Testis (tissue), 3 donors: ENCODE results near the gene MANBA. TPM values are rescaled to one million over a fixed set of nuclear protein-coding genes. Genes with fewer than 3 reads are reported as not detected.

Experiments
- DNase-seq: peaks from one replicate; pipeline ENCODE4 v3.0.0-alpha.2; 2019
- H3K27ac ChIP-seq, 2 donors: fragments of 200-600 bp; sonication (generic); one replicate each; pipeline ENCODE4 v1.5.1; 2019
- H3K27me3 ChIP-seq: fragments of 200-600 bp; sonication (generic); one replicate; pipeline ENCODE4 v1.5.1; 2019
- H3K36me3 ChIP-seq: fragments of 200-600 bp; sonication (generic); one replicate; pipeline ENCODE4 v1.5.1; 2017; ENCODE audit warnings: low read depth; ENCODE audit errors: missing control alignments
- H3K4me1 ChIP-seq: fragments of 200-600 bp; sonication (generic); one replicate; pipeline ENCODE4 v1.5.1; 2019
- H3K4me3 ChIP-seq, 2 donors: fragments of 200-600 bp; sonication (generic); one replicate each; pipeline ENCODE4 v1.5.1; 2017 to 2019
- H3K9me3 ChIP-seq: fragments of 200-600 bp; sonication (generic); one replicate; pipeline ENCODE4 v1.5.1; 2017
- POLR2A ChIP-seq: fragments of 450-650 bp; IDR thresholded peaks from one replicate; pipeline ENCODE4 v1.6.1; 2017; ENCODE audit warnings: antibody characterized with exemption, mild to moderate bottlenecking, moderate library complexity
- WGBS, 2 donors: methylation state at CpG; one replicate each; pipeline ENCODE4 v1.1.5; 2018; 5-methylcytosine and 5-hydroxymethylcytosine counted together
- intact Hi-C: fragments of 100-400 bp; cut with DNase I; formaldehyde crosslinking; loops from one replicate; pipeline ENCODE4 v1.15.1; 2023; ENCODE audit warnings: low total_unique reads
- polyA plus RNA-seq: library from polyadenylated mRNA; stranded (reverse); fragments of 350-450 nt; fragmentation: Illumina TruSeq; extraction: RNeasy Lipid Tissue Mini Kit (QIAGEN cat#74804); gene quantifications from one replicate; pipeline ENCODE4 v1.2.3, GENCODE V29; 2014; ENCODE audit warnings: low read depth, low replicate concordance; ENCODE audit not compliant: insufficient read depth
- total RNA-seq, 2 donors: library from RNA; depleted of rRNA; stranded (reverse); fragments of >200 nt; gene quantifications; one replicate each; pipeline ENCODE4 v1.2.3, GENCODE V29; 2016
- TF ChIP-seq, protein P1 (sequence below), 3 experiments: fragments of 450-650 bp in 2 of 3; fragments of 200-600 bp in 1 of 3; sonication (generic) in 1 of 3; IDR thresholded peaks; one replicate each; pipeline ENCODE4 v1.5.1; 2016 to 2019; ENCODE audit warnings: antibody characterized with exemption in 3 of 3, mild to moderate bottlenecking in 2 of 3, moderate library complexity in 1 of 3

MANBA gene
- total and polyA plus RNA-seq, 3 donors from 2014 or later, result 9.2 to 22.7 (median 13.6) TPM

- WGBS, 2 donors, result 81 to 82% methylated on average over 13 of the region's 13 CpGs
- intact Hi-C loops, result loop anchor here (10.0 kb wide), 2 partner anchors 175 to 385 kb away; partner anchors contain the start of gene SLC9B1
- Histone ChIP-seq H3K36me3 (no peaks in the 10 kb centered on the region), H3K9me3 (no peaks in the 10 kb centered on the region), H3K27me3 (no peaks in the 10 kb centered on the region), H3K4me3 (no peak overlapping the region), H3K27ac (no peak overlapping the region), H3K4me1 (no peaks in the 10 kb centered on the region)
- DNase-seq, result no peak
- TF ChIP-seq POLR2A, result no peak
- TF ChIP-seq, protein P1, sequence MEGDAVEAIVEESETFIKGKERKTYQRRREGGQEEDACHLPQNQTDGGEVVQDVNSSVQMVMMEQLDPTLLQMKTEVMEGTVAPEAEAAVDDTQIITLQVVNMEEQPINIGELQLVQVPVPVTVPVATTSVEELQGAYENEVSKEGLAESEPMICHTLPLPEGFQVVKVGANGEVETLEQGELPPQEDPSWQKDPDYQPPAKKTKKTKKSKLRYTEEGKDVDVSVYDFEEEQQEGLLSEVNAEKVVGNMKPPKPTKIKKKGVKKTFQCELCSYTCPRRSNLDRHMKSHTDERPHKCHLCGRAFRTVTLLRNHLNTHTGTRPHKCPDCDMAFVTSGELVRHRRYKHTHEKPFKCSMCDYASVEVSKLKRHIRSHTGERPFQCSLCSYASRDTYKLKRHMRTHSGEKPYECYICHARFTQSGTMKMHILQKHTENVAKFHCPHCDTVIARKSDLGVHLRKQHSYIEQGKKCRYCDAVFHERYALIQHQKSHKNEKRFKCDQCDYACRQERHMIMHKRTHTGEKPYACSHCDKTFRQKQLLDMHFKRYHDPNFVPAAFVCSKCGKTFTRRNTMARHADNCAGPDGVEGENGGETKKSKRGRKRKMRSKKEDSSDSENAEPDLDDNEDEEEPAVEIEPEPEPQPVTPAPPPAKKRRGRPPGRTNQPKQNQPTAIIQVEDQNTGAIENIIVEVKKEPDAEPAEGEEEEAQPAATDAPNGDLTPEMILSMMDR (IDR thresholded peaks at IDR 0.05), result no peak
Measured at GRCh38 chr4:102629673-102630072, 131.1 kb downstream of the MANBA start.

DNA sequence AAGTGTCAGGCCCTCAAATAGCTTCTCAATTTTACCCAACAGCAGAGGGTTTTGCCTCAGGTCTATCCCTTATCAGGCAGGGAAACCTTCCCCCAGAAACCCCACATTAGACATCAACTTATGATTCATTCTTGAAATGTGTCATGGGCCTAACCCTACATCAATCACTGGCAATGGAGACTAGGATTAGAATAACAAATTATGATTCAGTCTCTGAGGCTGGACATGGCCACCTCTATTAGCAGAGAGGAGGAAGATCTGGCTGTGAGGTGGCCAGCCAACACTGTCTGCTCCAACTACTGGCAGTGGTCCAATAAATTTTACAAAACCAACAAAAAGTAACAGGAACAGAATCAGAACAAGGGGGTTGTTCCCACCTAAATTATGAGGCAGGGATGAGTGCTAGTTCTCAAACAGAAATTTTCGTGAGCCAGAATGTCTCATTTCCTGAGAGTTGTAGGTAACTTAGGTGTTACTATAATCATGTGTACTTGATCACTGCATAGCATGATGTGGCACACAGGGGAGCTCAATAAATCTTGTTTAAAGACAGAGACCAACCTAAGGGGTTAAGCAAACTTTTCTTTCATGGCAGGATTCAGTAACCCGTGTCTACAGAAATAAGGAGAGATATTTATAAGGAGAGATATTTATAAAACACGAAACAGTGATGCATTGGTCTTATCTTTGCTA is 132.8 kb downstream of the MANBA start:
- Histone ChIP-seq H3K27ac (no peak overlapping the region), H3K36me3 (no peaks in the 10 kb centered on the region), H3K9me3 (no peaks in the 10 kb centered on the region), H3K27me3 (no peaks in the 10 kb centered on the region), H3K4me1 (no peaks in the 10 kb centered on the region), H3K4me3 (no peak overlapping the region)
- 69% methylated on average over 3 of the region's 3 CpGs for WGBS, 2 donors
- DNase-seq, result no peak
- TF ChIP-seq, protein P1 (IDR thresholded peaks at IDR 0.05), result no peak
- TF ChIP-seq POLR2A, result no peak
- intact Hi-C loops, result loop anchor here (10.0 kb wide), 2 partner anchors 173 to 387 kb away; partner anchors contain the start of gene SLC9B1

DNA sequence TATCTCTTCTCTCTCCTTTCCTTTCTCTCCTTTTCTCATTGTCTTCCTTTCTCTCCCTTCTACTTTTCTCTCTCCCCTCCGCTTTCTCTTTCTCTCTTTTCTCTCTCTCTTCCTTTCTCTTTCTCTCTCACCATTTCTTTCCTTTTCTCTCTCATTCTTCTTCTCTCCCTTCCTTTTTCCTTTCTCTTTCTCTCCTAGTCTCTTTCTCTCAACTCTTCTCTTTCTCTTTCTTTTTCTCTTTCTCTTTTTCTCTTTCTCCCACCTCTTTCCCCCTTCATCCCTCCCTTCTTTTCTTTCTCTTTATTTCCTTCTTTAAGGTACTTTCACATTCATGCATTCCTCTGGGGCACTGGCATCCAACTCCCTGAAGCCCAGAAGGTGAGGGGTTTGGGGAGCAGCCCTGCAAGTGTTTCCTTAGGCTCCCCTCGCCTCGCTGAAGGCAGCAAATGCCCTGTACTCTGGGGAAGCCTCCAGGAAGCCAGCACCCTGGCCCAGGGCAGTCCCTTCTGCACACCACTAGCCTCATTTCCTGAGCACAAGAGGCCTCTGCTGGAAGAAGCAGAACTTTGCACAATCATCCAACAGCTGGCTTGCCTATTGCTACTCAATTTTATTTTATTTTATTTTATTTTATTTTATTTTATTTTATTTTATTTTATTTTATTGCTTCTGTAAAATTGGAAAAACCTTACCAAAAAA is 135.4 kb downstream of the MANBA start:
- H3K9me3 ChIP-seq, result no peaks in the 10 kb centered on the region
- intact Hi-C loops, result loop anchor here (10.0 kb wide), 2 partner anchors 171 to 389 kb away; partner anchors contain the start of gene SLC9B1
- H3K27ac ChIP-seq, result no peak overlapping the region
- H3K36me3 ChIP-seq, result no peaks in the 10 kb centered on the region
- TF ChIP-seq POLR2A, result no peak
- TF ChIP-seq, protein P1 (IDR thresholded peaks at IDR 0.05), result no peak
- no peaks in the 10 kb centered on the region for H3K4me1 ChIP-seq
- WGBS, 2 donors, result 70 to 87% methylated on average over 3 of the region's 3 CpGs
- no peaks in the 10 kb centered on the region for H3K27me3 ChIP-seq
- DNase-seq, result no peak
- no peak overlapping the region for H3K4me3 ChIP-seq

DNA sequence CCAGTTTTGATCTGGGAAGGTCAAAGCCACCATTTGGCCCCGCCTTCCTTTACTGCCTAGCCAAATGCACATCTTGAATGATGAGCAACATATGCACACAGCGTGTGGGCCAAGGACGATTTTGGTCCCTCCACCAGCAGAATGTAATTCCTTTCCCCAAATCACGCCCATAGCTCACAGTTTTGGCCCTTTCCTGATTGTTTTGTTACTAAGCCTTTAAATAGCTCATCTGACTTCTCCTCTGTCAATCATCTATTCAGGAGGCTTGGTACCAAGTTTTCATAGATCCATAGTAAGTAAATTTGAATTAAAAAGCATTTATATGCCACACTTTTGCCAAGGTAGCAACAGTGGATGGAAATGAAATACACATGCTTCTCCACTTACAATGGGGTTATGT is 136.3 kb downstream of the MANBA start:
- no peak for DNase-seq
- H3K27me3 ChIP-seq, result no peaks in the 10 kb centered on the region
- TF ChIP-seq POLR2A, result no peak
- TF ChIP-seq, protein P1 (IDR thresholded peaks at IDR 0.05), result no peak
- H3K4me3 ChIP-seq, result no peak overlapping the region
- intact Hi-C loops, result loop anchor here (10.0 kb wide), 2 partner anchors 170 to 390 kb away; partner anchors contain the start of gene SLC9B1
- WGBS, 2 donors, result 90 to 100% methylated on average over 4 of the region's 4 CpGs
- no peaks in the 10 kb centered on the region for H3K36me3 ChIP-seq
- H3K9me3 ChIP-seq, result no peaks in the 10 kb centered on the region
- H3K27ac ChIP-seq, result no peak overlapping the region
- H3K4me1 ChIP-seq, result no peaks in the 10 kb centered on the region
